HG02938 (cell line): ENCODE data around the gene RAB8B.
A peak's percentile ranks its signal among the peaks of the same experiment; 100 is the strongest.
"Not testable (repeated sequence)": the region's sequence is repeated elsewhere in the genome, so short reads cannot be mapped to it uniquely, and the experiment has no call there.

Experiments
- ATAC-seq: cut with Tn5 transposase; IDR thresholded peaks from one replicate; pipeline ENCODE4 v1.9.1; 2021; ENCODE audit warnings: mild to moderate bottlenecking, moderate library complexity; ENCODE audit not compliant: unreplicated experiment

RAB8B gene

GRCh38 chr15:63203451-63204090 is 14.2 kb downstream of the RAB8B start:
- no peak for ATAC-seq

DNA sequence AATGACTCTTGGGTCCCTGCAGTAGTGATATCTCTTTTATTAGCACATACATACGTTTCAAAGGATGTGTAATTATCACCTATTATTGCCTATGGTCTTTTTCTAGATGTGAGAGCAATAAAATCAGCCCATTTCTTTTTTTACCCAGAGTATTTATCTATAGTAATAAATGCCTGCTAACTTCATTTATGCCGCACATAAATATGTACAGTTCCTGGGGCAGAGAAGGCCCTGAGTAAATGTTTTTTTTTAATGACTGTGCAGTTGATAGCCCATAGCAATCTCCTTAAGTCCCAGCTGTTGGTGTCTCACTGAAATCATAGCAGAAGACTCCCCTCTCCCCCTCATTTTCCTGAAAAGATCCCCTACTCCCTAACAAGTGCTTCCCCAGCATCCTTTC is 16.7 kb downstream of the RAB8B start:
- ATAC-seq = no peak

GRCh38 chr15:63208824-63209223 is 19.4 kb downstream of the RAB8B start:
- ATAC-seq = not testable (repeated sequence)

DNA sequence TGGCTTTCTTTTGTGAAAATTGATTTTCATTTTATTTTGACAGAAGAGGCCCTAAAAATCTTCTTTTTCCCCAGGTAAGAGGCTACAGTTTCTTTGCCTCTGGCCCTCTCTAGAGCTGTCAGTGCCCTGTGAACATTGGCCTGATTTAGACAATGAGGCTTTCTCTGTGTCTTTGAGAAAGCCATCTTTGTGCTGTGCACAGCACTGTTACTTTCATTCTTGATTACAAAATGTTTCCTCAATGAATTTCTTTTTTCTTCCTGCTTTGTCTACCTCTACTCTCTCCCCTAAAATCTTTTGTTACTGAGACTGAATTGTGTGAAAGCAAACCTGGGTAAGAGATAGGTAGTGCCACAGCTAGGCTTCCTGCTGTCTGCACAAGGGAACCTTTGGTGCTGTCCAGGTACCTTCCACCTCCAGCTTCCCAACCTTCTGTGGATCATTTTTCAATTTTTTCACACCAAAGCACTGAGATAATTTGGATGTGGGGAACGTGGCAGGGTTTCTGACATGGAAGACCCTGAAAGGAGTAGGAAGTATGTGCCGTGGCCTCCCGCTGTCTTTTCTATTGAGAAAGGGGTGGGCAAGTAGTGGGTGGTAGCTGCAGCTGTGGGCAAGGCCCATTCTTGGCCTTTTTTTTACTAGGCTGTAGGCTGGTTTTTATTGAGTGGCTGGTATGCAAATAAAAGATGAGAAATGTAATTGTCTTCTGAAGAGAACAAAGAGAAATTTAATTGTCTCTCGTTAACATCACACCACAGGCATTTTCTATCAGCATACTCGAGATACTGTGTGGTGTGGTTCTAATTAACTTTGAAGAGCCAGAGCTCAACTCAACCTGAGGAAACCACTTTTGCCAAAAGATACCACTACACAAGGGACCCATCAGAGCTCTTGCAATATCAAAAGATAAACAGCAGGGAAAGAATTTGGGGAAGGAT is 21.0 kb downstream of the RAB8B start:
- ATAC-seq = no peak

- ATAC-seq = no peak
These were observed 21.7 kb downstream of the RAB8B start for GRCh38 chr15:63211092-63211490.

GRCh38 chr15:63211549-63211948 is 22.1 kb downstream of the RAB8B start:
- no peak for ATAC-seq

GRCh38 chr15:63212050-63213004 is 22.9 kb downstream of the RAB8B start:
- ATAC-seq = peak; percentile 67

DNA sequence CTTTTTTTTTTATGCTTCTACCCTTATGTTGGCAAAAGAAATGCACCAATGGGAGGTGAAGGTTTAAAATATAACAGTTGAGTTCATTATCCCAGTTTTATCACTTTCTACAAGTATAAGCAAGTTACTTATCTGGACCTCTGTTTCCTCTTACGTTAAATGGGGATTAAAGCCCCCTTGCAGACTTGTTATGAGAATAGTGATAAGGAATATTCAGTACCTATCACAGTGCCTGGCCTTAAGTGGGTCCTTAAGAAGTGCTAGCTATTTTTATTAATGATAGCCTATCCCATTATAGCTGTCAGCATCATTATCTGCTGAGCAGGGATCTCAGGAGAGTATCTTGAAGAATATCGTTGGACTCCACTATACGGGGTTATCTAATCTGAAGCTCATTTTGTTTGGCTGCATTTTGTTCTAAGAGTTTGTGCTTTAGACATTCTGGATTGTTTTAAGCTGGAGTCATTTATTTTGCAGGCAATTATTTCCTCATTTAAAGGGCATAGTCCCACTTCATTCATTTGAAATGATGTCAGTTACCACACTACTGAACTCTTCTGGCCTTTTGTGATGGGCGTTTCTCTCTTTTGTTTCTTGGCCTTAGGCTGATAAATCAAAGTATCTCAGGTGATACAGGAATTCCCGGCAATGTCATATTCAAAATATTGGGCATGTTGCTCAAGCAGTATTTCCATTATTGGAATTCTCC is 28.8 kb downstream of the RAB8B start:
- no peak for ATAC-seq

DNA sequence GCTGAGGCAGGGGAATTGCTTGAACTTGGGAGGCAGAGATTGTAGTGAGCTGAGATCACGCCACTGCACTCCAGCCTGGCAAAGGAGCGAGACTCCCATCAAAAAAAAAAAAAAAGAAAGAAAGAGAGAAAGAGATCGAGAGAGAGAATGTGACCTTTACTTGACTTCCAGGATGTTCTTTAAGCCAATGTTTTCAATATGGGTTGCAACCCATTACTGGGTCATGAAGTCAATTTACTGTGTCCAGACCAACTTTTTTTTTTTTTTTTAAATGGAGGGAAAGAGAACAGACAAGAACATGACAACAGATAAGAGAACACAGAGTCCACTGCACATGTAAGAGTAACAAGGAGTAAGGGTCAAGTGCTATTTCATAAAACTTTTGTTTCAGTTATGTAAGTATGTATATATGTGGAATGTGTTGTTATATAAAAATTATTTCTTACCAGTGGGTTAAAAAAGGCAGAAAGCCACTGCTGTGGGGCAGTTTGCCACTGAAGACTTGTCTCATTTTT is 29.8 kb downstream of the RAB8B start:
- ATAC-seq = no peak

DNA sequence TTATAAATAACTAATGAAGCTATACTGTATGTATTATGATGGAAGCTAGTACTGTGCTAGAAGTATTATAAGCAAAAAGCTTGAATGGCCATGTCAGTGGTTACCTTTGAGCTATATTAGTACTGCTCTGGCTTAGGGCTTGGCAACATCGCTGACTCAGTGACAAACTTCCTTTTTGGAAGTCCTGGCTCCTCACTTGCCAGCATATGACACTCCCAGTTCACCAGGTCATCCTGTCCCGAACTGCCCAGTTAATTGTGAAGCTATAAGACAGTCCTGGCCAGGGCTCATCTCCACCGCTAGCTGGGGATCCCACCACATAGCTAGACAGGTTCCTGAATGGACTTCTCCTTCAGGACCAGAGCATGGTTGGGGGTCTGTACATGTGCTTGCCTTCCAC is 31.9 kb downstream of the RAB8B start:
- no peak for ATAC-seq

DNA sequence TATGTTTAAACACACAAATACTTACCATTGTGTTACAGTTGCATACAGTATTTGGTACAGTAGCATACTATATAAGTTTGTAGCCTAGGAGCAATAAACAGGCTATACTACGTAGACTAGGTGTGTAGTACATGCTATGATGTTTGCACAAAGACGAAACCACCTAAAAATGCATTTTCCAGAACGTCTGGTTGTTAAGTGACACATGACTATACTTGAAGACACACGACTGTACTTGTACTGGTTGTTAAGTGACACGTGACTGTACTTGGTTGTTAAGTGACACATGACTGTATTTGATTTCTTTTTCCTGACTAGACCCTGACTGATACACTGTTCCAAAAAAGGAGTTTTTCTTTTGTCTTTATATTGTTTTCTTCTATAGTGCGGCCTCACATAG is 34.1 kb downstream of the RAB8B start:
- no peak for ATAC-seq

GRCh38 chr15:63225381-63225780 is 36.0 kb downstream of the RAB8B start:
- ATAC-seq = no peak

DNA sequence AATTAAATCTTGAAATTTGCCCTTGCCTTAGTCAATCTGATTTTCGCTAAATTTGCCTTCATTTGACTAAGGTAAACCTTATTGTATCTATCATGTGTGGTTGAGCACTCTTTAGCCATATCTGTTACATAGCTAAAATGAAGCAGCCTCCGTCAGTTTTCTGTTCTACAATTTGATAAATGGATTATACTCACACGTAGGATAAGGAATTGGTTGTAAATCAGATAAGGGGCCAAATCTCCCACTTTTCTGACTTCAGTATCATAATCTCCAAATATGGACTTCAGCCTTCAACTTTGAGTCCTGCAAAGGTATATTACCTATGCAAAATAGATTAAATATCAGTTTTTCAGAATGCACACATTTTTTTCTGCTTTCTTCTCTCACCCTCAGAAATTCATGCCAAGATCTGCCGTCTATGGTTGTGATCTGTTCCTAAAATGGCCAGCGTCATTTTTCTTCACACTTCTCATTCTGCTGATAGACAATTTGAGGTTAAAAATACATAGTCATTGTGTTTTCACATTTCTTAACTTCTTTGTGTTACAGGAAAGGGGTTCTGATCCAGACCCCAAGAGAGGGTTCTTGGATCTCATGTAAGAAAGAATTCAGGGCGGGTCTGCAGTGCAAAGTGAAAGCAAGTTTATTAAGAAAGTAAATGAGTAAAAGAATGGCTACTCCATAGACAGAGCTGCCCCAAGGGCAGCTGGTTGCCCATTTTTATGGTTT is 36.9 kb downstream of the RAB8B start:
- no peak for ATAC-seq

- ATAC-seq = no peak
These were observed 37.6 kb downstream of the RAB8B start for GRCh38 chr15:63226966-63227401.

- ATAC-seq = no peak
These were observed 38.3 kb downstream of the RAB8B start for GRCh38 chr15:63227689-63228088.

- ATAC-seq = no peak
These were observed 41.8 kb downstream of the RAB8B start for GRCh38 chr15:63231206-63231605.

DNA sequence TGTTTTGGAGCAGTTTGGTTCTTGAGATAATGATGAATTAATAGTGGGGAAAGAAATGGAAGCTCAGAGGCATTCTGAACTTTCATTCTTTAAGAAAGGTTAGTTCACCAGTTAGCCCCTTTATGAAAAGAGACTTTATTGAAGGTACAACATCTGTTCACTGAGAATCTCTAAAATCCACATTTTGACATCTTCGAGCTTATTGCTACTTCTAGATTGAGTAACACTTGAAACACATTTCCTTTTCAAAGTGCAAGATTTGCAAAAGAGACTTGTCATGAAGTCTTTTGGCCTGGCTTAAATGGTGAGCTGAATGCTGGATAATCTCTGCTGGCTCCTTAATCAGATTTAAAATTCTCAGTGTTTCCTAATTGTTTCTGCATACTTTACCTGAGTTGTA is 42.3 kb downstream of the RAB8B start:
- ATAC-seq = no peak

DNA sequence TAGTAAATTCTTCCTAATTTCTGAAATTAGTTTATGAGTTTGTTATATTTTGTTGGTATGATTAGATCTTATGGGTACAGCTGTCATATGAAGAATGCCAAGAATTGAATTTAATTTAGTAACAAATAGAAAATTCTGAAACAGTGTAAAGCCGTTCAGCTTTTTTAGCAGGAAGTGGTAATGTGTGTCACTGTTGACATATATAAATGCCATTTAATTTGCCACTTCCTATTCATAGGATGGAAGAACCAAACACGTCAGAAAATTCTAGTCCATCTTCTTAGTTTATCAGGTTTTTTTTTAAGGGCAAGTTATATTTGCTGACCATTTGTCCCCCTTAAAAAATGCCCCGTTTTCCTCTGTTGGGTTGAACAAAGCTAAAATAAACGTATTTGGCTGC is 43.0 kb downstream of the RAB8B start:
- ATAC-seq = no peak

- ATAC-seq = no peak
These were observed 43.5 kb downstream of the RAB8B start for GRCh38 chr15:63232943-63233342.
